GM19025 (cell line): ENCODE measurements around the gene C1orf56.
A peak's percentile ranks its signal among the peaks of the same experiment; 100 is the strongest.
"Not testable (repeated sequence)": the region's sequence is repeated elsewhere in the genome, so short reads cannot be mapped to it uniquely, and the experiment has no call there.

ENCODE experiments used
- ATAC-seq: cut with Tn5 transposase; IDR thresholded peaks from one replicate; pipeline ENCODE4 v1.9.1; 2021; ENCODE audit warnings: mild to moderate bottlenecking, low read depth, moderate library complexity; ENCODE audit not compliant: unreplicated experiment

C1orf56 gene

DNA sequence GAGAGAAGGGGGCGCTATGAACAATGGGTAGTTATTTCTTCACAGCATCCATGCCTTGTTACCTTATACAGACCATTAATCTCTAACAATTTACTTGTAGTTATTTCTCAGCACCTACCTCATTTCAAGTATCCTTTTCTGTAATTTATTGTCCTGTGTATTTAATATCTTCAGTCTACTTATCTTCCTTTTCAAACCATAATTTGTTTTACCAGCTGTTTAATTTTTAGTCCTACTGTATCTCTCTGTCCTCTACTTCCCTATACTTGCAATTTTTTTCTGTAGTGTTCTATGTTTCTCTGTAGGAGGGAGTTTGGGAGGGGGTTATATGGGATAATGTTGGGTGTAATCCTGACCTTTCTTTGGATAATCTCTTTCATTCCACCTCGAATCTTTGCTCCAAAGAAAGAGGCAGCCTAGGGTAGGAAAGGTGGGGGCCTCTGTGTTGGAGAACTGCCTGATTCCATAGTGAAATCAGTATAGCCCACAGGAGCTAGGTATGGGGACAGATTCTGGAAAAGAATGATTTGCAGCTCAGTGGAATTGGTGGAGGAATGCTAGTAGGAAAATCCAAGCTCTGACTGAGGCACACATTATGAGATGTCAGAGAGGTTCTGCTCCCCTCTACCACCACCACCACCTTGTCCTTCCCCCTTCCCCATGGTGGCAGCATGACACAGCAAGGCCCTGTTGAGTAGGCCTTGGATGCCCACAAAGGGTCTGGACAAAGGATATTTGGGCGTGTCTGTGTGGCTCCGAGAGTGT, 13.3 kb downstream of the C1orf56 start:
- no peak for ATAC-seq

- ATAC-seq, result no peak
Measured at GRCh38 chr1:151061704-151062103, 14.2 kb downstream of the C1orf56 start.

GRCh38 chr1:151062741-151063371, 15.3 kb downstream of the C1orf56 start:
- ATAC-seq, result no peak

DNA sequence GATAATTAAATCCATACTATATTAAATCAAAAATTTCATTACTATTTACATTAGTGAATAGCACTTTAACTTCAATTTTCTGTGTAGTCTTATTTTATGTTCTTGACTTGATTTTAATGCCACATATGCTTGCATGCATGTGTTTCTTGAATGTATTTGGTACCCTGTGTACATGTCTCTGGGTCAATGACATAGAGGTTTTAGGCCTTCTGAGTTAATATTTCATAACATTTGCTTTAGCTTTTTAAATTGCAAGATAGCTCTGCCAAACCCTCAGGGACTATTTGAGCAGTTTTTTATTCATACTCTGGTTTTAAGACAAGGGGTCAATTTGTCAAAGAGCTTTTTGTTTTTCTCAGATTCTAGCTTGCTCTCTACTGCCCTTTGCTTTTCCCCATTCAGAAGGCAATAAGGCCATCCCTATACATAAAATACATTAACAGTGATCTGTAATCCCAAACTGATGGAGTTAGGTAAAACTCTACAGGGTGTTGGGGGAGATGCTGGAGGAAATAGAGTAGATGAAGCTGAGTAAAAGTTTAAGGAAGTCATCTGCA, 17.6 kb downstream of the C1orf56 start:
- no peak for ATAC-seq

GRCh38 chr1:151067185-151067584, 19.6 kb downstream of the C1orf56 start:
- ATAC-seq, result no peak

GRCh38 chr1:151069103-151069486, 21.5 kb downstream of the C1orf56 start:
- no peak for ATAC-seq

DNA sequence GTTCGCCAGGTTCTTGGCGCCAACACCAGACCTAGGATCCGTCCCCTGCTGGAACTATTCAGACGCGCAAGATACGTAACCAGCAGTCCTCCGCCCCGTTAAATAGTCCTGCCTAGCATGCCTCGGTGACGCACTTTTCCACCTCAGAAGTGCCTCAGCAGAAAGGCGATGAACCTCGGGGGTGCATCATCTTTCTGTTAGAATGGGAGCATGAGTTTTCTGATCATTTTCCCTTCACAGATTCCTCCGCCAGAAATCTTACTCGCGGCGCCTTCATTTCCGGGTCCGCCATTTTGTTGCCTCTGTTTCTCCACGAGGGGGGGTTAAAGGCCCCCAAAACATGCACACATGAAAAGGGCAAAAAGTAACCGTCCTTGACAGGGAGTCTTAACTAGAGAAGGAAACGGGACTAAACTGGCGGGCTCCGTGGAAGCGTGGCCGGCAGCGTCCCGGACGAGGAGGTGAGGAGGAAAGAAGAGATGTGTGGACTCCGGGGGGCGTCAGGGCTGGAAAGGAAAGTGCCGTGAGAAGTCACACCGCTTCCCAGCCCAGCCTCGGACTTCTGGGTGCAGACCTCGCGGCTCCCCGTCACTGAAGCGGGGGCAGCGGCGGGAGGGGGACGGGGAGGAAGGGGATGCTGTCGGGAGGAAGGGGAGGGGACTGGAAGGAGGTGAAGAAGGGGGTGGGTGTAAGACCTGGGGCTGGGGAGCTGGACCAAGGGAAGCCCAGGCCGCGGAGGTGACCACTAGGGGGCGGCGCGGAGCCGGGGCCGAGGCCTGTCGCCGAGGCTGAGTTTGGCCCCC, 23.1 kb downstream of the C1orf56 start, which contains the start of gene GABPB2:
Gene GABPB2 (plus strand): TSS at position 288 of the 803 bp plus-strand sequence. CDS start 17,429 bp downstream, outside the sequence.
- ATAC-seq, result peak; percentile 69

GRCh38 chr1:151072224-151072623, 24.7 kb downstream of the C1orf56 start:
- no peak for ATAC-seq

DNA sequence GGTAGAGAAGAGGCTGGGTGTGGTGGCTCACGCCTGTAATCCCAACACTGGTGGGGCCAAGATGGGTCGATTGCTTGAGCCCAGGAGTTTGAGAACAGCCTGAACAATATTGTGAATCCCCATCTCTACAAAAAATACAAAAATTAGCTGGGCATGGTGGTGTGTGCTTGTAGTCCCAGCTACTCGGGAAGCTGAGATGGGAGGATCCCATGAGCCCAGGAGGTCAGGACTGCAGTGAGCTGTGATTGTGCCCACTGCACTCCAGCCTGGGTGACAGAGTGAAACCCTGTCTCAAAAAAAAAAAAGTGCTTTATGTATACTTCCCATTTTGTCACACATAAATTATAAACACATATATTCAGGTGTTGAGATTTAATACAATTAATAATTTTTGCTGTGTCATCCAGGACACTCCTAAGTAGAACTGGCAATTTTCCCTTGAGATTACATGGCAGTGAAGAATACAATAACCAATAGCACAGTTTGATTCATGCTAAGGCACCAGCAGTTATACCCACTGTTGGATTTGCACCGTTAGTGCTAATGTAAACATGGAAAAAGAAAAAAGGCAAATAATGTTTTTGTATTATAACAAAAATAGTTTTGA, 38.5 kb downstream of the C1orf56 start:
- no peak for ATAC-seq

DNA sequence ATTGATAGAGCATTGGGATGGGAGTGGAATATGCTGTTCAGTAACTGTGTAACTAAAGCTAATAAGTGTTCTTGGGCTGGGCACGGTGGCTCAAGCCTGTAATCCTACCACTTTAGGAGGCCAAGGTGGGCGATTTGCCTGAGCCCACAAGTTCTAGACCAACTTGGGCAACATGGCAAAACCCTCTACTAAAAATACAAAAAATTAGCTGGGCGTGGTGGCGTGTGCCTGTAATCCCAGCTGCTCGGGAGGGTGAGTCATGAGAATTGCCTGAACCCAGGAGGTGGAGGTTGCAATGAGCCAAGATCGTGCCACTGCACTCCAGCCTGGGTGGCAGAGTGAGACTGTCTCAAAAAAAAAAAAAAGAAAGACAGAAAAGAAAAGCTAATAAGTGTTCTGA, 49.9 kb downstream of the C1orf56 start:
- not testable (repeated sequence) for ATAC-seq

- no peak for ATAC-seq
Measured at GRCh38 chr1:151098126-151098525, 50.6 kb downstream of the C1orf56 start.
